ENCODE measurements around the gene ADAMTS9. TPM values are rescaled to one million over a fixed set of nuclear protein-coding genes. Genes with fewer than 3 reads are reported as not detected.

Gene ADAMTS9
- total and polyA plus RNA-seq, 2 experiments from 2014 or later = 60.5 to 168 TPM

DNA sequence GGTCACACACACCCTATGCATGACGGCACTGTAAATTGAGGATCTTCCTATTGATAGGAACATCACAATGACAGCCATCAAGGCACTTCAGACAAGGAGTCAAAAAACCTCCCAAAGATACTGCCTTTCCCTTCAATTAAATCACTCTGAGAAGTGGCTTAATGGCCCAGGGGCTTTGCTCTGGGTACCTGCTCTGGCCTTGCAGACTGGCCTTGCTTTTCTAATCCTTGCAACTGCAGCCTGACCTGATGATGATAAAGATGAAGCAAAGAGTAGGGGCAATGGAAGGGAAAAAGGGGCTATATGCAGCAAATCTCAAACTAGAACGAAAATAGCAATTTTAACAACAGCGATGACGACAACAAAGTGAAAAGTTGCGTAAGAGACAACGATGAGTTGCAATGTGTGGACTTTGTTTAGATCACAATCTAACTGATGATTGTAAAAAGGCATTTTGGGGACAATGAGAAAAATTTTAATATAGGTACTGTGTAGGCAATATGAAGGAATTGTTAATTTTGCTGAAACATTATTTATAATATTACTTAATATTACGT, 14.6 kb downstream of the ADAMTS9 start:
- DNase-seq (ENCODE audit: low read depth in 1 of 2, low spot score in 1 of 2) = no peak
- TF ChIP-seq, protein P1, sequence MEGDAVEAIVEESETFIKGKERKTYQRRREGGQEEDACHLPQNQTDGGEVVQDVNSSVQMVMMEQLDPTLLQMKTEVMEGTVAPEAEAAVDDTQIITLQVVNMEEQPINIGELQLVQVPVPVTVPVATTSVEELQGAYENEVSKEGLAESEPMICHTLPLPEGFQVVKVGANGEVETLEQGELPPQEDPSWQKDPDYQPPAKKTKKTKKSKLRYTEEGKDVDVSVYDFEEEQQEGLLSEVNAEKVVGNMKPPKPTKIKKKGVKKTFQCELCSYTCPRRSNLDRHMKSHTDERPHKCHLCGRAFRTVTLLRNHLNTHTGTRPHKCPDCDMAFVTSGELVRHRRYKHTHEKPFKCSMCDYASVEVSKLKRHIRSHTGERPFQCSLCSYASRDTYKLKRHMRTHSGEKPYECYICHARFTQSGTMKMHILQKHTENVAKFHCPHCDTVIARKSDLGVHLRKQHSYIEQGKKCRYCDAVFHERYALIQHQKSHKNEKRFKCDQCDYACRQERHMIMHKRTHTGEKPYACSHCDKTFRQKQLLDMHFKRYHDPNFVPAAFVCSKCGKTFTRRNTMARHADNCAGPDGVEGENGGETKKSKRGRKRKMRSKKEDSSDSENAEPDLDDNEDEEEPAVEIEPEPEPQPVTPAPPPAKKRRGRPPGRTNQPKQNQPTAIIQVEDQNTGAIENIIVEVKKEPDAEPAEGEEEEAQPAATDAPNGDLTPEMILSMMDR (IDR thresholded peaks at IDR 0.05; ENCODE audit: low read depth, low read length) = no peak
- H3K4me1 ChIP-seq (ENCODE audit: low read depth) = peaks cover 9% of the 10 kb centered on the region

DNA sequence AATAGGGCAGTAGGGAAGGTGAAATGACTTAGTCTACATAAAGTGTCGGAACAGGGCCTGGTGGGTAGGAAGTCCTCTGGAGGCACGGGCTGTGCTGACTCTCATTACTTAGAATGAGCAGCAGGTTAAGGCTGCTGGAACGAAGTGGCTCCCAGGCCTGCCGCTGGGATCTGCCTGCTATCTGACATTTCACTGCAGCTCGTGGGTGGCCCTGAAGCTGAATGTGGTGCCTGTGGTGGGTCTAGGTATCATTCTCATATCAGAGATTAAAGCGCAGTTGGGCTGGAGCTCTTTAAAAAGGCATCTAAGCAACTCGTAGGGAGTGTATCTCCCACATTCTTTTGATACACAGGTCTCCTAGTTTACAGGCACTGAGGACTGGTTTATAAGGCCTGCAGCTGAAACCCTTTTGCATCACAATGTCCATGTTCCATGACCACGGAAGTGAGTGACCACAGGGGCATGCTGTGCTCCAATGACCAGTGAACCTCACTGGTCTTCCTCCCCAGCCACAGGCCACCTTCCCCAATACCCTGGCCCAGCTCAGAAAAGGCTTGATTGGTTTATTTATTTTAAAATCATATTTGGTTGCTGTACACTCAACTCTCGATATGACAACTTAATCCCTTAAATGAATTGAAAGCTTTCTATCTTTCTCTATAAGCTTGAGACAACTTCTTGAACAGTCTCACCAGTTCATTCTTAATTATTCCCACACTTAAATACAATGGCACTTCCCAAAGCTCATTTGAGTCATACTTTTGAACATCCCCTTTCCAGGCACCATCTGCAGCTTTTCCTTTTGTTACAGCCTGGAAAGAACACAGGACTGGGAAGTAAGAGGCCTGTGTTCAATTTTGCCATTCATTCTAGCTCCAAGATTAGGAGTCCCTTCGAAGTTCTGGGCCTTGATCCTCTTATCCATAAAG, 19.0 kb downstream of the ADAMTS9 start:
- Histone ChIP-seq H3K36me3 (no peaks in the 10 kb centered on the region), H3K27ac (peak overlapping the region; percentile 22), H3K4me1 (ENCODE audit: low read depth) (no peaks in the 10 kb centered on the region), H3K9me3 (ENCODE audit: low read depth) (no peaks in the 10 kb centered on the region), H3K4me3 (no peak overlapping the region), H3K27me3 (no peaks in the 10 kb centered on the region)
- DNase-seq (ENCODE audit: low read depth in 1 of 2, low spot score in 1 of 2) = no peak
- TF ChIP-seq, protein P1 (IDR thresholded peaks at IDR 0.05; ENCODE audit: low read depth, low read length) = no peak

More for the DNA sequence above, 14.6 kb downstream of the ADAMTS9 start:
- no peak overlapping the region for H3K27ac ChIP-seq
- H3K9me3 ChIP-seq (ENCODE audit: low read depth) = no peaks in the 10 kb centered on the region
- no peaks in the 10 kb centered on the region for H3K36me3 ChIP-seq
- H3K27me3 ChIP-seq = no peaks in the 10 kb centered on the region
- H3K4me3 ChIP-seq = no peak overlapping the region

DNA sequence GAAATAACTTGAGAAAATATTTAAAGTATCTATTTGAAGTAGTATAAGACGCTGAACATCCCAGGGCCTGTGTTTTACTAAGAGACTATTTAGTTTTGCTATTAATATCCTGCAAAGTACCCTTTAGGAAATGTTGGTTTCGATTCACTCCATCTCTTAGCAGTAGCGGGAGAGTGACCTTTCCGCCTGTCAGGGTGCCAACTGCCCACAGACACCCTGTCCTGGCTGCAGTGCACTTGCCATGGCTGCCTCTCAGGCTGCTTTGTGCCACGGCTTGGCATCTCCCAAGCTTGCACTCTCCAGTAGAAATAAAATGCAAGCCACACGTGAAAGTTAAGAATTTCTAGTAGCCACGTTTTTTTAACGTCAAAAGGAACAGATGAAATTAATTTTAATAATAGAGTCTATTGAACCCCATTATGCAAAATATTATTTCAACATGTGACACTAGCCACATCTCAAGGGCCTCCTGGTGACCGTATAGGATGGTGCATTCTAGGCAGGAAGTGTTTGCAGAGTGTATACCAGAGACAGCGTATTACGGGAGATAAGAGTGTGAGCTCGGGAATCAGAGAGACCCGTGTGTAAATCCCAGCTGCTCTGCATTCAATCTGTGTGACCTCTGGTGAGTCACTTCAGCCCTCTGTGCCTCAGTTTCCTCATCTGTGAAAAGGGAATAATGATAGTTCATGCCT, 19.8 kb downstream of the ADAMTS9 start:
- no peaks in the 10 kb centered on the region for H3K4me1 ChIP-seq (ENCODE audit: low read depth)
- no peaks in the 10 kb centered on the region for H3K27me3 ChIP-seq
- H3K27ac ChIP-seq = no peak overlapping the region
- H3K9me3 ChIP-seq (ENCODE audit: low read depth) = no peaks in the 10 kb centered on the region
- no peak overlapping the region for H3K4me3 ChIP-seq
- DNase-seq (ENCODE audit: low read depth in 1 of 2, low spot score in 1 of 2) = no peak
- H3K36me3 ChIP-seq = no peaks in the 10 kb centered on the region
- TF ChIP-seq, protein P1 (IDR thresholded peaks at IDR 0.05; ENCODE audit: low read depth, low read length) = no peak

DNA sequence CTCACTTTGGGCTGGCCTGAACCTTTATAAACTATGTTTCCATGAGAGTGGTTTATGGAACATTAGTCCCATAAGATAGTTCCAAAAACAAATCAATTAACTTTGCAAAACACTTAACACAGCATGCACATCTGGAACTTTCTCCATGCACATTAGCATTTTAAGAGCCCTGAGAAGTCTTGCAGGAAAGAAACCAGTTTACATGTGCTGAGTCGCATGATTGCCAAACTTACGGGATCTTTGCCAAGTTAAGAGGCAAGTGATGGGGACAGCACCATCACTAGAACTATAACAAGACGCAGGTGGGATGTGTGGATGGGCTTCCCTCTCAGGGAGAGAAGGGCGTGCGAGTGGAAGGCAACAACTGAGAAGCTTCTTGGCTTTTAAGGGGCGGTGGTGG, 20.7 kb downstream of the ADAMTS9 start:
- H3K9me3 ChIP-seq (ENCODE audit: low read depth) = no peaks in the 10 kb centered on the region
- no peaks in the 10 kb centered on the region for H3K36me3 ChIP-seq
- TF ChIP-seq, protein P1 (IDR thresholded peaks at IDR 0.05; ENCODE audit: low read depth, low read length) = no peak
- no peak overlapping the region for H3K4me3 ChIP-seq
- H3K27ac ChIP-seq = no peak overlapping the region
- no peaks in the 10 kb centered on the region for H3K27me3 ChIP-seq
- DNase-seq (ENCODE audit: low read depth in 1 of 2, low spot score in 1 of 2) = peak in 1 of 2 donors; percentile 39
- H3K4me1 ChIP-seq (ENCODE audit: low read depth) = no peaks in the 10 kb centered on the region

DNA sequence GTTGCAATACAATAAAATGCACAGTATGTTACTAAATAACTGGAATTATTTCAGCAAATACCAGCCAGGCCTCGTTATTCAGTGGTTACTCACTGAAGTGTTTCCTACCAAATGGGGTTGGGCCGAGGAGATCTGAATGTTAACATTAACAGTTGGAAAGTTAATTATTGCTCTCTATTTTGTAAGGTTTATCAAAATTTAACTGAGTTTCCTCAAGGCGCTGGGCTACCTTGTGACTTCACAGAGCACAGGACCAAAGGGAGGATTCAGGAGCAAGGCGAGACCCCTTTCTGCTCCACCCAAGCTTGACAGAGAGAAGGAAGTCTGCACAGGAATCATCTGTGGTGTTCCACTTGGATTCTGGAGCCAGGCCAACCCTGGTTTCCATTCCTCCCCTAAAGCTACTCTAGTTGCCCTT, 21.6 kb downstream of the ADAMTS9 start:
- H3K4me1 ChIP-seq (ENCODE audit: low read depth) = no peaks in the 10 kb centered on the region
- no peaks in the 10 kb centered on the region for H3K9me3 ChIP-seq (ENCODE audit: low read depth)
- TF ChIP-seq, protein P1 (IDR thresholded peaks at IDR 0.05; ENCODE audit: low read depth, low read length) = no peak
- no peak overlapping the region for H3K4me3 ChIP-seq
- no peaks in the 10 kb centered on the region for H3K27me3 ChIP-seq
- no peak overlapping the region for H3K27ac ChIP-seq
- peak in 1 of 2 donors; percentile 23 for DNase-seq (ENCODE audit: low read depth in 1 of 2, low spot score in 1 of 2)
- H3K36me3 ChIP-seq = no peaks in the 10 kb centered on the region

All from cardiac muscle cell (in vitro differentiated cells and primary cell).